MV-4-11 (cell line): ENCODE measurements around the gene PPP1R13L.
"Not testable (repeated sequence)": the region's sequence is repeated elsewhere in the genome, so short reads cannot be mapped to it uniquely, and the experiment has no call there.

ENCODE experiments used
- DNase-seq: peaks from one replicate; lab custom pipeline; 2025; lab: John Stamatoyannopoulos, UW

The PPP1R13L gene

GRCh38 chr19:45404557-45405434 is at the start of gene PPP1R13L:
TSS of gene PPP1R13L (minus strand) at chr19:45405069. CDS start at chr19:45398318, 6,751 bp downstream.
- DNase-seq = no peak

- DNase-seq = no peak
These were observed 47.0 kb upstream of the PPP1R13L start for GRCh38 chr19:45451850-45452387.

GRCh38 chr19:45451131-45451849 is 46.4 kb upstream of the PPP1R13L start:
- DNase-seq = peak; percentile 60

- no peak for DNase-seq
These were observed 45.1 kb upstream of the PPP1R13L start for GRCh38 chr19:45450012-45450333.

GRCh38 chr19:45448887-45449299 is 44.0 kb upstream of the PPP1R13L start:
- DNase-seq = no peak

GRCh38 chr19:45448425-45448756 is 43.5 kb upstream of the PPP1R13L start:
- no peak for DNase-seq

GRCh38 chr19:45446944-45447343 is 42.1 kb upstream of the PPP1R13L start:
- DNase-seq = no peak

GRCh38 chr19:45446295-45446694 is 41.4 kb upstream of the PPP1R13L start:
- DNase-seq = peak; percentile 65

- no peak for DNase-seq
These were observed 40.3 kb upstream of the PPP1R13L start for GRCh38 chr19:45445139-45445538.

GRCh38 chr19:45444318-45445041 is 39.6 kb upstream of the PPP1R13L start:
- DNase-seq = peak; percentile 78

- peak; percentile 86 for DNase-seq
These were observed 38.8 kb upstream of the PPP1R13L start for GRCh38 chr19:45443462-45444317.

GRCh38 chr19:45442778-45443461 is 38.1 kb upstream of the PPP1R13L start:
- peak; percentile 99 for DNase-seq

GRCh38 chr19:45442408-45442777 is 37.5 kb upstream of the PPP1R13L start:
- no peak for DNase-seq

GRCh38 chr19:45440873-45441654 is 36.2 kb upstream of the PPP1R13L start:
- DNase-seq = peak; percentile 24

GRCh38 chr19:45440259-45440638 is 35.4 kb upstream of the PPP1R13L start:
- no peak for DNase-seq

- DNase-seq = peak; percentile 84
These were observed 34.8 kb upstream of the PPP1R13L start for GRCh38 chr19:45439569-45440258.

- DNase-seq = peak; percentile 40
These were observed 34.3 kb upstream of the PPP1R13L start for GRCh38 chr19:45439190-45439568.

GRCh38 chr19:45437328-45437727 is 32.5 kb upstream of the PPP1R13L start:
- DNase-seq = no peak

- DNase-seq = not testable (repeated sequence)
These were observed 27.7 kb upstream of the PPP1R13L start for GRCh38 chr19:45432543-45432942.

GRCh38 chr19:45431008-45431407 is 26.1 kb upstream of the PPP1R13L start:
- DNase-seq = peak; percentile 83
